T-helper 2 cell treated with Interferon-gamma antibody and Interleukin-4, amounts not matched to agents 5 μg/mL and 100 μg/mL, for 36 hours (primary cell): ENCODE results near the gene UBAP2L.

Experiments
- DNase-seq: peaks from one replicate; pipeline ENCODE4 v3.0.0; 2021; ENCODE audit warnings: low spot score
- H3K27ac Mint-ChIP-seq: one replicate; pipeline ENCODE4 v1.8.0; 2021; ENCODE audit warnings: mild to moderate bottlenecking, mixed read lengths
- H3K27me3 Mint-ChIP-seq: one replicate; pipeline ENCODE4 v1.8.0; 2021; ENCODE audit warnings: low read depth, mixed read lengths
- H3K36me3 Mint-ChIP-seq: one replicate; pipeline ENCODE4 v1.8.0; 2021; ENCODE audit warnings: low read depth, mixed read lengths
- H3K4me1 Mint-ChIP-seq: one replicate; pipeline ENCODE4 v1.8.0; 2021; ENCODE audit warnings: low read depth, mixed read lengths
- H3K4me3 Mint-ChIP-seq: one replicate; pipeline ENCODE4 v1.8.0; 2022; ENCODE audit warnings: mild to moderate bottlenecking, moderate library complexity, mixed read lengths
- H3K9me3 Mint-ChIP-seq: one replicate; pipeline ENCODE4 v1.8.0; 2021; ENCODE audit warnings: mixed read lengths

The UBAP2L gene, protein sequence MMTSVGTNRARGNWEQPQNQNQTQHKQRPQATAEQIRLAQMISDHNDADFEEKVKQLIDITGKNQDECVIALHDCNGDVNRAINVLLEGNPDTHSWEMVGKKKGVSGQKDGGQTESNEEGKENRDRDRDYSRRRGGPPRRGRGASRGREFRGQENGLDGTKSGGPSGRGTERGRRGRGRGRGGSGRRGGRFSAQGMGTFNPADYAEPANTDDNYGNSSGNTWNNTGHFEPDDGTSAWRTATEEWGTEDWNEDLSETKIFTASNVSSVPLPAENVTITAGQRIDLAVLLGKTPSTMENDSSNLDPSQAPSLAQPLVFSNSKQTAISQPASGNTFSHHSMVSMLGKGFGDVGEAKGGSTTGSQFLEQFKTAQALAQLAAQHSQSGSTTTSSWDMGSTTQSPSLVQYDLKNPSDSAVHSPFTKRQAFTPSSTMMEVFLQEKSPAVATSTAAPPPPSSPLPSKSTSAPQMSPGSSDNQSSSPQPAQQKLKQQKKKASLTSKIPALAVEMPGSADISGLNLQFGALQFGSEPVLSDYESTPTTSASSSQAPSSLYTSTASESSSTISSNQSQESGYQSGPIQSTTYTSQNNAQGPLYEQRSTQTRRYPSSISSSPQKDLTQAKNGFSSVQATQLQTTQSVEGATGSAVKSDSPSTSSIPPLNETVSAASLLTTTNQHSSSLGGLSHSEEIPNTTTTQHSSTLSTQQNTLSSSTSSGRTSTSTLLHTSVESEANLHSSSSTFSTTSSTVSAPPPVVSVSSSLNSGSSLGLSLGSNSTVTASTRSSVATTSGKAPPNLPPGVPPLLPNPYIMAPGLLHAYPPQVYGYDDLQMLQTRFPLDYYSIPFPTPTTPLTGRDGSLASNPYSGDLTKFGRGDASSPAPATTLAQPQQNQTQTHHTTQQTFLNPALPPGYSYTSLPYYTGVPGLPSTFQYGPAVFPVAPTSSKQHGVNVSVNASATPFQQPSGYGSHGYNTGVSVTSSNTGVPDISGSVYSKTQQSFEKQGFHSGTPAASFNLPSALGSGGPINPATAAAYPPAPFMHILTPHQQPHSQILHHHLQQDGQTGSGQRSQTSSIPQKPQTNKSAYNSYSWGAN

GRCh38 chr1:154220071-154220969 lies at the start of gene UBAP2L:
Gene UBAP2L, plus strand, starts transcription at chr1:154220955. Its CDS starts 4,169 bp downstream, at chr1:154225124.
- no peaks in the 10 kb centered on the region for H3K27me3 Mint-ChIP-seq
- peaks cover 57% of the 10 kb centered on the region for H3K36me3 Mint-ChIP-seq

DNA sequence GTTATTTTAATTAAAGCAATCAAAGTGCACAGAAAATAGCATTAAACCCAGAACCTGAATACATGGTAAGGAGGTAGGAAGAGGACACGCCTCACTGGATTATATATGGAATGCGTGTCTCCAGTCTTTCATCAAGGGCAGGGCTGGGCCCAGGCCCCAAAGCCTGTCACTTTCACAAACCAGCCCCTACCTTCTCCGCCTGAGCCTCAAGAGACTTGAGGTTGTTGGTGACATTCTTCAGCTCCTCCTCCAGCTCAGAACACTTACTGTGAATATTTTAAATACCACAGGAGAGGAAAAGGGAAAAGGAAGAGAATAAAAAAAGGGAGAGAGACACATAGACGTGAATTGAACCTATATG lies 49.6 kb upstream of the UBAP2L start:
- peak overlapping the region; percentile 20 for H3K27ac Mint-ChIP-seq
- H3K36me3 Mint-ChIP-seq = peaks cover 75% of the 10 kb centered on the region
- H3K4me1 Mint-ChIP-seq = peaks cover 26% of the 10 kb centered on the region

More at GRCh38 chr1:154220071-154220969, at the start of gene UBAP2L:
- Mint-ChIP-seq H3K4me3 (peak within 1 kb of the TSS; percentile 90), H3K4me1 (peaks cover 53% of the 10 kb centered on the region), H3K27ac (peak within 1 kb of the TSS; percentile 96), H3K9me3 (peaks cover 8% of the 10 kb centered on the region)
- peak; percentile 99 for DNase-seq

DNA sequence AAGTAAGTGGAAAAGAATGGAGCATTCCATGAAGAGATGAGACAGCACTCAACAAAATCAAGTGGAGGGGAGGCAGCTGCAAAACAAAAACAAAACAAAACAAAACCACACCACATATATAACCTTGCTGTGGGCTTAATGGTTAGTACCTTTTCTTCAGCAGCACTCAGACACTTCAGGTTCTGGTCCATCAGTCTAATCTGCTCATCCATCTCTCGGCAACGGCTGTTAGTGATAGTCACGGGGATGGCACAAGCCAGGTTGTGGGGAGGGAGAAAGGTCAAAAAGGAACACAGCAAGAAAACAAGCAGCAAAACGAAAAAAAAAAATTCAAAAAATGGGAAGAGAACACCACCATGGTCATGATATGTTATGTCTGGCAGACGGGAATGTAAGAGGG lies 48.9 kb upstream of the UBAP2L start:
- no peak for DNase-seq
- Mint-ChIP-seq H3K36me3 (peaks cover 77% of the 10 kb centered on the region), H3K27ac (peak overlapping the region; percentile 43), H3K27me3 (no peaks in the 10 kb centered on the region), H3K4me1 (peaks cover 30% of the 10 kb centered on the region), H3K9me3 (no peaks in the 10 kb centered on the region), H3K4me3 (no peak overlapping the region)

More for the DNA sequence above, 49.6 kb upstream of the UBAP2L start:
- DNase-seq = no peak
- H3K4me3 Mint-ChIP-seq = no peak overlapping the region
- H3K27me3 Mint-ChIP-seq = no peaks in the 10 kb centered on the region
- H3K9me3 Mint-ChIP-seq = no peaks in the 10 kb centered on the region

GRCh38 chr1:154174654-154175053 lies 46.1 kb upstream of the UBAP2L start:
- peaks cover 78% of the 10 kb centered on the region for H3K36me3 Mint-ChIP-seq
- no peak overlapping the region for H3K27ac Mint-ChIP-seq
- H3K4me1 Mint-ChIP-seq = peaks cover 51% of the 10 kb centered on the region
- H3K9me3 Mint-ChIP-seq = no peaks in the 10 kb centered on the region
- H3K27me3 Mint-ChIP-seq = no peaks in the 10 kb centered on the region
- H3K4me3 Mint-ChIP-seq = no peak overlapping the region
- no peak for DNase-seq

GRCh38 chr1:154176337-154176736 lies 44.4 kb upstream of the UBAP2L start:
- Mint-ChIP-seq H3K4me3 (peak overlapping the region; percentile 30), H3K36me3 (peaks cover 77% of the 10 kb centered on the region), H3K27ac (no peak overlapping the region), H3K4me1 (peaks cover 54% of the 10 kb centered on the region), H3K27me3 (no peaks in the 10 kb centered on the region), H3K9me3 (no peaks in the 10 kb centered on the region)
- no peak for DNase-seq

GRCh38 chr1:154178013-154178412 lies 42.7 kb upstream of the UBAP2L start:
- no peaks in the 10 kb centered on the region for H3K27me3 Mint-ChIP-seq
- peak overlapping the region; percentile 50 for H3K4me3 Mint-ChIP-seq
- H3K36me3 Mint-ChIP-seq = peaks cover 76% of the 10 kb centered on the region
- peak overlapping the region; percentile 46 for H3K27ac Mint-ChIP-seq
- H3K4me1 Mint-ChIP-seq = peaks cover 51% of the 10 kb centered on the region
- no peaks in the 10 kb centered on the region for H3K9me3 Mint-ChIP-seq
- DNase-seq = no peak

- Mint-ChIP-seq H3K9me3 (no peaks in the 10 kb centered on the region), H3K4me1 (peaks cover 53% of the 10 kb centered on the region), H3K4me3 (peak overlapping the region; percentile 100), H3K27ac (peak overlapping the region; percentile 53), H3K27me3 (no peaks in the 10 kb centered on the region), H3K36me3 (peaks cover 74% of the 10 kb centered on the region)
- DNase-seq = no peak
Observed at GRCh38 chr1:154178911-154179811, 41.6 kb upstream of the UBAP2L start.

GRCh38 chr1:154179946-154180687 lies 40.6 kb upstream of the UBAP2L start:
- Mint-ChIP-seq H3K27ac (peak overlapping the region; percentile 89), H3K36me3 (peaks cover 67% of the 10 kb centered on the region), H3K4me1 (peaks cover 53% of the 10 kb centered on the region), H3K4me3 (peak overlapping the region; percentile 100), H3K27me3 (no peaks in the 10 kb centered on the region), H3K9me3 (no peaks in the 10 kb centered on the region)
- no peak for DNase-seq

GRCh38 chr1:154181944-154182343 lies 38.8 kb upstream of the UBAP2L start:
- H3K4me3 Mint-ChIP-seq = peak overlapping the region; percentile 100
- peak overlapping the region; percentile 99 for H3K27ac Mint-ChIP-seq
- H3K36me3 Mint-ChIP-seq = peaks cover 54% of the 10 kb centered on the region
- H3K4me1 Mint-ChIP-seq = peaks cover 57% of the 10 kb centered on the region
- H3K9me3 Mint-ChIP-seq = no peaks in the 10 kb centered on the region
- DNase-seq = no peak
- H3K27me3 Mint-ChIP-seq = no peaks in the 10 kb centered on the region

- Mint-ChIP-seq H3K27me3 (no peaks in the 10 kb centered on the region), H3K9me3 (no peaks in the 10 kb centered on the region), H3K4me1 (peaks cover 53% of the 10 kb centered on the region), H3K27ac (peak overlapping the region; percentile 99), H3K4me3 (peak overlapping the region; percentile 100), H3K36me3 (peaks cover 48% of the 10 kb centered on the region)
- peak; percentile 89 for DNase-seq
Observed at GRCh38 chr1:154182344-154183045, 38.3 kb upstream of the UBAP2L start.

- peak overlapping the region; percentile 100 for H3K4me3 Mint-ChIP-seq
- peaks cover 46% of the 10 kb centered on the region for H3K4me1 Mint-ChIP-seq
- no peaks in the 10 kb centered on the region for H3K9me3 Mint-ChIP-seq
- peak overlapping the region; percentile 99 for H3K27ac Mint-ChIP-seq
- H3K36me3 Mint-ChIP-seq = peaks cover 43% of the 10 kb centered on the region
- peaks cover 3% of the 10 kb centered on the region for H3K27me3 Mint-ChIP-seq
- peak; percentile 95 for DNase-seq
Observed at GRCh38 chr1:154183046-154183915, 37.5 kb upstream of the UBAP2L start.
